KMS-11 (cell line): ENCODE data around the gene ADAM33.

Experiments used
- H2AFZ ChIP-seq: fragments of 200-600 bp; sonication (generic); 2 replicates; pipeline ENCODE4 v1.6.1; 2016; ENCODE audit warnings: antibody characterized with exemption, mixed run types, low read depth
- H3K27ac ChIP-seq: fragments of 200-600 bp; sonication (generic); 2 replicates; pipeline ENCODE4 v1.6.1; 2016; ENCODE audit warnings: mild to moderate bottlenecking, mixed run types
- H3K27me3 ChIP-seq: fragments of 200-600 bp; sonication (generic); 2 replicates; pipeline ENCODE4 v1.6.1; 2017; ENCODE audit warnings: mild to moderate bottlenecking, low read depth, mixed run types, moderate library complexity; ENCODE audit not compliant: insufficient read depth
- H3K36me3 ChIP-seq: fragments of 200-600 bp; sonication (generic); 2 replicates; pipeline ENCODE4 v1.6.1; 2017; ENCODE audit warnings: mild to moderate bottlenecking, mixed run types; ENCODE audit not compliant: insufficient read depth
- H3K4me1 ChIP-seq: fragments of 200-600 bp; sonication (generic); 2 replicates; pipeline ENCODE4 v1.6.1; 2016; ENCODE audit warnings: mild to moderate bottlenecking, low read depth, mixed run types; ENCODE audit not compliant: poor library complexity, severe bottlenecking
- H3K4me2 ChIP-seq: fragments of 200-600 bp; sonication (generic); 2 replicates; pipeline ENCODE4 v1.7.0; 2016; ENCODE audit warnings: mild to moderate bottlenecking, mixed run types
- H3K4me3 ChIP-seq: fragments of 200-600 bp; sonication (generic); IDR thresholded peaks from 2 replicates; pipeline ENCODE4 v1.6.1; 2017; ENCODE audit warnings: low read depth, low read length, mixed read lengths; ENCODE audit not compliant: insufficient read depth
- H3K79me2 ChIP-seq: fragments of 200-600 bp; sonication (generic); 2 replicates; pipeline ENCODE4 v1.6.1; 2016; ENCODE audit warnings: low read depth, mixed run types; ENCODE audit not compliant: insufficient read depth
- H3K9ac ChIP-seq: fragments of 200-600 bp; sonication (generic); 2 replicates; pipeline ENCODE4 v1.6.1; 2016; ENCODE audit warnings: mild to moderate bottlenecking, mixed run types
- H4K20me1 ChIP-seq: fragments of 200-600 bp; sonication (generic); 2 replicates; pipeline ENCODE4 v1.6.1; 2016; ENCODE audit warnings: mild to moderate bottlenecking, mixed run types; ENCODE audit not compliant: insufficient read depth
- CTCF ChIP-seq: fragments of 200-600 bp; sonication (generic); conservative IDR thresholded peaks from 2 replicates; pipeline ENCODE4 v1.6.1; 2017; ENCODE audit warnings: low read depth, mild to moderate bottlenecking, antibody characterized with exemption, low read length, moderate library complexity, mixed read lengths

The ADAM33 gene

GRCh38 chr20:3658716-3659491 is 22.9 kb downstream of the ADAM33 start:
- Histone ChIP-seq H4K20me1 (no peaks in the 10 kb centered on the region), H3K4me2 (no peak overlapping the region), H3K79me2 (no peaks in the 10 kb centered on the region), H3K9ac (no peak overlapping the region), H2AFZ (no peak overlapping the region), H3K4me3 (no peak overlapping the region), H3K27ac (no peak overlapping the region), H3K4me1 (no peaks in the 10 kb centered on the region), H3K36me3 (no peaks in the 10 kb centered on the region), H3K27me3 (no peaks in the 10 kb centered on the region)
- no peak for TF ChIP-seq CTCF

GRCh38 chr20:3658019-3658715 is 23.6 kb downstream of the ADAM33 start:
- no peak for TF ChIP-seq CTCF
- Histone ChIP-seq H3K79me2 (no peaks in the 10 kb centered on the region), H3K9ac (no peak overlapping the region), H3K4me1 (no peaks in the 10 kb centered on the region), H3K4me3 (no peak overlapping the region), H3K27me3 (no peaks in the 10 kb centered on the region), H3K27ac (no peak overlapping the region), H4K20me1 (no peaks in the 10 kb centered on the region), H3K36me3 (no peaks in the 10 kb centered on the region), H3K4me2 (no peak overlapping the region), H2AFZ (no peak overlapping the region)

- Histone ChIP-seq H3K79me2 (no peaks in the 10 kb centered on the region), H3K27me3 (no peaks in the 10 kb centered on the region), H3K4me1 (no peaks in the 10 kb centered on the region), H3K9ac (no peak overlapping the region), H4K20me1 (no peaks in the 10 kb centered on the region), H3K36me3 (no peaks in the 10 kb centered on the region), H3K4me3 (no peak overlapping the region), H3K4me2 (no peak overlapping the region), H3K27ac (no peak overlapping the region), H2AFZ (no peak overlapping the region)
- no peak for TF ChIP-seq CTCF
These were observed 26.7 kb downstream of the ADAM33 start for GRCh38 chr20:3655131-3655405.

GRCh38 chr20:3654326-3655130 is 27.3 kb downstream of the ADAM33 start:
- Histone ChIP-seq H3K4me1 (no peaks in the 10 kb centered on the region), H3K27ac (no peak overlapping the region), H3K27me3 (no peaks in the 10 kb centered on the region), H3K4me3 (no peak overlapping the region), H3K9ac (no peak overlapping the region), H4K20me1 (no peaks in the 10 kb centered on the region), H2AFZ (no peak overlapping the region), H3K36me3 (no peaks in the 10 kb centered on the region), H3K4me2 (no peak overlapping the region), H3K79me2 (no peaks in the 10 kb centered on the region)
- no peak for TF ChIP-seq CTCF
